ENCODE data around the gene SAP25.

SAP25 gene

GRCh38 chr7:100600730-100601038 is 27.0 kb upstream of the SAP25 start:
- no peak overlapping the region for H3K27ac ChIP-seq
- DNase-seq, result no peak
- H3K27me3 ChIP-seq (replicated peaks), result no peaks in the 10 kb centered on the region
- H3K4me3 ChIP-seq (ENCODE audit: low read depth, low read length), result no peak overlapping the region
- TF ChIP-seq CTCF (IDR thresholded peaks at IDR 0.05; ENCODE audit: low read depth, low read length, missing control alignments), result no peak
- no peaks in the 10 kb centered on the region for H3K36me3 ChIP-seq (replicated peaks)
- in situ Hi-C loops (cut with HindIII; ENCODE audit: low pct_ligation_motif_present, low sequenced_read_pairs), result no loop called here

- no peaks in the 10 kb centered on the region for H3K27me3 ChIP-seq (replicated peaks)
- no peak overlapping the region for H3K27ac ChIP-seq
- no peaks in the 10 kb centered on the region for H3K36me3 ChIP-seq (replicated peaks)
- in situ Hi-C loops (cut with HindIII; ENCODE audit: low pct_ligation_motif_present, low sequenced_read_pairs), result no loop called here
- TF ChIP-seq CTCF (IDR thresholded peaks at IDR 0.05; ENCODE audit: low read depth, low read length, missing control alignments), result peak; percentile 8
- no peak for DNase-seq
- no peak overlapping the region for H3K4me3 ChIP-seq (ENCODE audit: low read depth, low read length)
Measured at GRCh38 chr7:100599911-100600729, 26.4 kb upstream of the SAP25 start.

GRCh38 chr7:100598425-100598824 is 24.7 kb upstream of the SAP25 start:
- in situ Hi-C loops (cut with HindIII; ENCODE audit: low pct_ligation_motif_present, low sequenced_read_pairs), result no loop called here
- DNase-seq, result no peak

GRCh38 chr7:100595188-100595587 is 21.5 kb upstream of the SAP25 start:
- Histone ChIP-seq H3K27me3 (replicated peaks) (no peaks in the 10 kb centered on the region), H3K36me3 (replicated peaks) (no peaks in the 10 kb centered on the region), H3K27ac (no peak overlapping the region), H3K4me3 (ENCODE audit: low read depth, low read length) (no peak overlapping the region)
- in situ Hi-C loops (cut with HindIII; ENCODE audit: low pct_ligation_motif_present, low sequenced_read_pairs), result no loop called here
- no peak for DNase-seq
- no peak for TF ChIP-seq CTCF (IDR thresholded peaks at IDR 0.05; ENCODE audit: low read depth, low read length, missing control alignments)

More at GRCh38 chr7:100598425-100598824, 24.7 kb upstream of the SAP25 start:
- Histone ChIP-seq H3K4me3 (ENCODE audit: low read depth, low read length) (no peak overlapping the region), H3K36me3 (replicated peaks) (no peaks in the 10 kb centered on the region), H3K27me3 (replicated peaks) (no peaks in the 10 kb centered on the region), H3K27ac (no peak overlapping the region)
- TF ChIP-seq CTCF (IDR thresholded peaks at IDR 0.05; ENCODE audit: low read depth, low read length, missing control alignments), result no peak

GRCh38 chr7:100591596-100591995 is 17.9 kb upstream of the SAP25 start:
- Histone ChIP-seq H3K27me3 (replicated peaks) (no peaks in the 10 kb centered on the region), H3K27ac (no peak overlapping the region), H3K36me3 (replicated peaks) (no peaks in the 10 kb centered on the region), H3K4me3 (ENCODE audit: low read depth, low read length) (no peak overlapping the region)
- in situ Hi-C loops (cut with HindIII; ENCODE audit: low pct_ligation_motif_present, low sequenced_read_pairs), result no loop called here
- no peak for DNase-seq
- TF ChIP-seq CTCF (IDR thresholded peaks at IDR 0.05; ENCODE audit: low read depth, low read length, missing control alignments), result no peak

All from brain microvascular endothelial cell (primary cell).